GM10248 (cell line): ENCODE results near the gene OR2S2.

Source experiments
- CTCF ChIA-PET: fragments of 300-600 bp; sonication (Branson Sonifier 250); formaldehyde crosslinking; extraction: SDS; loops from one replicate; lab custom pipeline; 2021; ENCODE audit warnings: antibody characterized with exemption; lab: Yijun Ruan, JAX
- POLR2A ChIA-PET: fragments of 350-650 bp; sonication (Branson Sonifier 250); formaldehyde crosslinking; extraction: SDS; loops from one replicate; lab custom pipeline; 2020; ENCODE audit warnings: antibody characterized with exemption; lab: Yijun Ruan, JAX
- DNase-seq: peaks from one replicate; pipeline ENCODE4 v3.0.0; 2012; ENCODE audit errors: extremely low spot score
- CTCF ChIP-seq: IDR thresholded peaks from 2 replicates; pipeline ENCODE4 v1.5.1; 2012; ENCODE audit warnings: mild to moderate bottlenecking, low read depth; ENCODE audit errors: extremely low read depth, missing control alignments, control extremely low read depth

The OR2S2 gene

GRCh38 chr9:35912791-35913400 lies 45.1 kb downstream of the OR2S2 start:
- POLR2A ChIA-PET = no interaction called here
- no peak for TF ChIP-seq CTCF
- CTCF ChIA-PET = interaction anchor here (1.1 to 1.4 kb wide), 2 partner anchors 10 to 28 kb away, joined by 3 to 5 read pairs; no protein-coding TSS in a partner anchor
- no peak for DNase-seq

GRCh38 chr9:35911690-35912089 lies 46.3 kb downstream of the OR2S2 start:
- POLR2A ChIA-PET = no interaction called here
- TF ChIP-seq CTCF = no peak
- no peak for DNase-seq
- CTCF ChIA-PET = interaction anchor here (1.1 to 1.3 kb wide), 3 partner anchors 9 to 43 kb away, joined by 3 to 5 read pairs (median 3); no protein-coding TSS in a partner anchor

GRCh38 chr9:35910613-35911359 lies 47.2 kb downstream of the OR2S2 start:
- CTCF ChIA-PET = interaction anchor here (1.1 to 1.3 kb wide), 2 partner anchors 8 to 44 kb away, joined by 3 to 5 read pairs; no protein-coding TSS in a partner anchor
- TF ChIP-seq CTCF = peak; percentile 26
- POLR2A ChIA-PET = no interaction called here
- peak; percentile 51 for DNase-seq

GRCh38 chr9:35909687-35910612 lies 48.0 kb downstream of the OR2S2 start:
- no peak for TF ChIP-seq CTCF
- CTCF ChIA-PET = no interaction called here
- no peak for DNase-seq
- POLR2A ChIA-PET = no interaction called here

GRCh38 chr9:35909274-35909673 lies 48.7 kb downstream of the OR2S2 start, which contains the start of gene SPAAR:
TSS of gene SPAAR (plus strand) at chr9:35909490. CDS start at chr9:35910464, 974 bp downstream.
- POLR2A ChIA-PET = no interaction called here
- DNase-seq = no peak
- CTCF ChIA-PET = interaction anchor here (1.7 kb wide), 1 partner anchor 119 kb away, joined by 4 read pairs; no protein-coding TSS in a partner anchor
- TF ChIP-seq CTCF = no peak
